Neural progenitor cell (in vitro differentiated cells): ENCODE data around the gene C1orf74.

Experiments
- EZH2phosphoT487 ChIP-seq: fragments of 200-600 bp; sonication (generic); IDR thresholded peaks from 2 replicates; pipeline ENCODE4 v1.6.1; 2017; ENCODE audit warnings: antibody characterized with exemption
- TF ChIP-seq, protein P1 (sequence below): fragments of 200-600 bp; sonication (generic); IDR thresholded peaks from 2 replicates; pipeline ENCODE4 v1.5.1; 2017; ENCODE audit warnings: antibody characterized with exemption, mild to moderate bottlenecking

GRCh38 chr1:209767706-209768105 lies 16.7 kb downstream of the C1orf74 start:
- TF ChIP-seq, protein P1, sequence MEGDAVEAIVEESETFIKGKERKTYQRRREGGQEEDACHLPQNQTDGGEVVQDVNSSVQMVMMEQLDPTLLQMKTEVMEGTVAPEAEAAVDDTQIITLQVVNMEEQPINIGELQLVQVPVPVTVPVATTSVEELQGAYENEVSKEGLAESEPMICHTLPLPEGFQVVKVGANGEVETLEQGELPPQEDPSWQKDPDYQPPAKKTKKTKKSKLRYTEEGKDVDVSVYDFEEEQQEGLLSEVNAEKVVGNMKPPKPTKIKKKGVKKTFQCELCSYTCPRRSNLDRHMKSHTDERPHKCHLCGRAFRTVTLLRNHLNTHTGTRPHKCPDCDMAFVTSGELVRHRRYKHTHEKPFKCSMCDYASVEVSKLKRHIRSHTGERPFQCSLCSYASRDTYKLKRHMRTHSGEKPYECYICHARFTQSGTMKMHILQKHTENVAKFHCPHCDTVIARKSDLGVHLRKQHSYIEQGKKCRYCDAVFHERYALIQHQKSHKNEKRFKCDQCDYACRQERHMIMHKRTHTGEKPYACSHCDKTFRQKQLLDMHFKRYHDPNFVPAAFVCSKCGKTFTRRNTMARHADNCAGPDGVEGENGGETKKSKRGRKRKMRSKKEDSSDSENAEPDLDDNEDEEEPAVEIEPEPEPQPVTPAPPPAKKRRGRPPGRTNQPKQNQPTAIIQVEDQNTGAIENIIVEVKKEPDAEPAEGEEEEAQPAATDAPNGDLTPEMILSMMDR: no peak
- no peak for TF ChIP-seq EZH2phosphoT487
